Stimulated activated CD8-positive, alpha-beta memory T cell treated with anti-CD3 and anti-CD28 coated beads, Interleukin-7, amount 100 ng/mL, for 1 hour (primary cell): Measurements from ENCODE around the gene USHBP1.
A peak's percentile ranks its signal among the peaks of the same experiment; 100 is the strongest.
"Not testable (repeated sequence)": the region's sequence is repeated elsewhere in the genome, so short reads cannot be mapped to it uniquely, and the experiment has no call there.

Experiments used
- DNase-seq, 2 donors: peaks; one replicate each; pipeline ENCODE4 v3.0.0-alpha.2; 2020; ENCODE audit warnings: low read depth in 2 of 2

The USHBP1 gene

GRCh38 chr19:17296273-17296672 is 31.7 kb upstream of the USHBP1 start:
- DNase-seq = no peak

DNA sequence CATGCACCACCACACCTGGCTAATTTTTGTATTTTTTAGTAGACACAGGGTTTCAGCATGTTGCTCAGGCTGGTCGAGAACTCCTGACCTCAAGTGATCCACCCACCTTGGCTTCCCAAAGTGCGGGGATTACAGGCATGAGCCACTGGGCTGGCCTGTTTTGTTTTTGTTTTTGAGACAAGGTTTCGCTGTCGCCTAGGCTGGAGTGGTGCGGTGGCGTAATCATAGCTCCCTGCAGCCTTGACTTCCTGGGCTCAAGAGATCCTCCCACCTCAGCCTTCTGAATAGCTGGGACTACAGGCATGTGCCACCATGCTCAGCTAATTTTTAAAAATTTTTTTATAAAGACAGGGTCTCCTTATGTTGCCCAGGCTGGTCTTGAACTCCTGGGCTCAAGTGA is 31.0 kb upstream of the USHBP1 start:
- DNase-seq = not testable (repeated sequence)

DNA sequence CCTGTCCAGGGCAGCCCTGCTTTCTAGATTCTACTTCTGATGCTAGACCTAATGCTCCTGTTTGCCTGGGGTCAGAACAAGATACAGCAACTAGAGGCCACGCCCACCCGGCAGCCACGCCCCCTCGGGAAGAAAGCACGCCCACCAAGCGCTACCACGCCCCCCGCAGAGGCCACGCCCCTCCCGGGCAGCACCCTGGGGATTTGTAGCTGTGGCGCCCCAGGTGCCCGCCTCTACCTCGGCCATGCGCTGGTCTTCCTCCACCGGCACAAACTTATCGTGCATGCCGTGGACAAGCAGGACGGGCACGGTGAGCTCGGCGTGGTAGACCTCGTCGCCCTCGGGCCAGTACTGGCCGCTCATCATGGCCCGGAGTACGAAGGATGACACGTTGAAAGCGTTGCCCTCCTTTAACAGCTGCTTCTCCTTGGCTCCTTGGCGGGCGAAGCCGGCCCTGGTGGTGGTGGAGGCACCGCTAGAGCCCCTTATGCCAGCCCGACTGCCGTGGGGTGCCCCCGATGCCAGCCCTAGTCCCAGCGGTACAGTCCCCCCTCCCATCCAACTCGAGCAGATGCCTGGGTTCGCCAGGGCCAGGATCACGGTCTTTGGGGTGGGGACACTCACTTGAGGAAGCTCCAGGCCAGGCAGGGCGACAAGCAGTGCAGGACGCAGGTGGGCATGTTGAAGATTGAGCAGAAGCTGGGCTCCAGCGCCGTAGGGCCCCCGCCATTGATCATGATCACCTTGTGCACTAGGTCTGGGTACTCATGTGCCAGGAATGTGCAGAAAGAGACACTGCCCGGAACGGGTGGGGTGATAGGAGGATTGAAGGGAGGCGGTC is 29.7 kb upstream of the USHBP1 start:
- no peak for DNase-seq

- DNase-seq = no peak
Observed at GRCh38 chr19:17293605-17294004, 29.1 kb upstream of the USHBP1 start.

- DNase-seq = peak; percentile 59 to 64
Observed at GRCh38 chr19:17292301-17293074, 27.9 kb upstream of the USHBP1 start.

GRCh38 chr19:17289489-17289888 is 24.9 kb upstream of the USHBP1 start:
- DNase-seq = no peak

DNA sequence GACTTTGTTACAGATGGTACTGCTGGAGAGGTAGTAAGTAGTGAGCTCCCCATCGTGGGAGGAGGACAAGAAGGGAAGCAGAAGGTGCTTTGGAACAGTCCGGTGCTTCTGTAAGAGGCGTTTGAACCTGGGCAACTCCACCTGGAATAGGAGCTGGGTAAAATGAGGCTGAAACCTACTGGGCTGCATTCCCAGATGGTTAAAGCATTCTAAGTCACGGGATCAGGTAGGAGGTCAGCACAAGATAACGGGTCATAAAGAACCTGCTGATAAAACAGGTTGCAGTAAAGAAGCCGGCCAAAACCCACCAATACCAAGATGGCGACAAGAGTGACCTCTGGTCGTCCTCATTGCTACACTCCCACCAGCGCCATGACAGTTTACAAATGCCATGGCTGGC is 22.2 kb upstream of the USHBP1 start:
- DNase-seq = no peak

DNA sequence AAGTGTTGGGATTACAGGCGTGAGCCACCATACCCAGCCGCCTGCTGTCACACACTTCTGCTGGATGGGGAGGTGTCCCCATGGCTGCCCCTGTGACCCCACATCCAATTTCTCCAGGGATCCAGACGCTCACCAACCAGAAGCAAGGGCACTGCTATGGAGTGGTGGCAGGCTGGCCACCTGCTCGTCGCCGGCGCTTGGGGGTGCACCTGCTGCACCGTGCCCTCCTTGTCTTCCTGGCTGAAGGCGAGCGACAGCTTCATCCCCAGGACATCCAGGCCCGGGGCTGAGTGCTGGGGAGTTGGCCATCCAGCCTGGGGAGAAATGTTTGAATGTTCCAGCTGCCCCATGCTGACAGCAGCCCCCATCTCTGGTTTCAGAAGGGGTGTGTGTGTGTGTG is 21.7 kb upstream of the USHBP1 start:
- no peak for DNase-seq

- DNase-seq = no peak
Observed at GRCh38 chr19:17285415-17286135, 21.0 kb upstream of the USHBP1 start.

- no peak for DNase-seq
Observed at GRCh38 chr19:17283504-17283996, 19.0 kb upstream of the USHBP1 start.

DNA sequence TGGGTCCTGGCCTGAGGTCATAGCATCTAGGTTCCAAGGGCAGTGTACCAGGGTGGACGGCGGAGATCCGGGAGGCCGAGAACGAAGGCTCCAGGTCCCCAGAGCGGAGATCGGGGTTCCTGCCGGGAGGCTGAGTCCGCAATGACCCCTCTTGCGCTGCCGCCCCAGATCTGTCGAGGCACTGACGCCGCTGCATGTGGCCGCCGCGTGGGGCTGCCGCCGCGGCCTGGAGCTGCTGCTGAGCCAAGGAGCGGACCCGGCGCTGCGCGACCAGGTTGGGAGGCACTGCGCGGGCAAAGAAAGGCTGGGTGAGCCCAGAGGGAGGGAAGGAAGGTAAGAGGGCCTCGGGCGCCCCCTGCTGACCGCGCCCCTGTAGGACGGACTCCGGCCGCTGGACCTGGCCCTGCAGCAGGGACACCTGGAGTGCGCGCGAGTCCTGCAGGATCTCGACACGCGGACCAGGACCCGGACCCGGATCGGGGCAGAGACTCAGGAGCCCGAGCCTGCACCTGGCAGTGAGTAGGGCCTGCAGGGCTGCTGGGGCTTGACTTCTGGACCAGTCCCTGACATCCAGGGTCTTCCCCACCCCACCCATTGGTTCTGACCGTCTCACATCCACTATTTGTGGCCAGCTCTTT is 18.1 kb upstream of the USHBP1 start:
- DNase-seq = peak; percentile 54 to 70

DNA sequence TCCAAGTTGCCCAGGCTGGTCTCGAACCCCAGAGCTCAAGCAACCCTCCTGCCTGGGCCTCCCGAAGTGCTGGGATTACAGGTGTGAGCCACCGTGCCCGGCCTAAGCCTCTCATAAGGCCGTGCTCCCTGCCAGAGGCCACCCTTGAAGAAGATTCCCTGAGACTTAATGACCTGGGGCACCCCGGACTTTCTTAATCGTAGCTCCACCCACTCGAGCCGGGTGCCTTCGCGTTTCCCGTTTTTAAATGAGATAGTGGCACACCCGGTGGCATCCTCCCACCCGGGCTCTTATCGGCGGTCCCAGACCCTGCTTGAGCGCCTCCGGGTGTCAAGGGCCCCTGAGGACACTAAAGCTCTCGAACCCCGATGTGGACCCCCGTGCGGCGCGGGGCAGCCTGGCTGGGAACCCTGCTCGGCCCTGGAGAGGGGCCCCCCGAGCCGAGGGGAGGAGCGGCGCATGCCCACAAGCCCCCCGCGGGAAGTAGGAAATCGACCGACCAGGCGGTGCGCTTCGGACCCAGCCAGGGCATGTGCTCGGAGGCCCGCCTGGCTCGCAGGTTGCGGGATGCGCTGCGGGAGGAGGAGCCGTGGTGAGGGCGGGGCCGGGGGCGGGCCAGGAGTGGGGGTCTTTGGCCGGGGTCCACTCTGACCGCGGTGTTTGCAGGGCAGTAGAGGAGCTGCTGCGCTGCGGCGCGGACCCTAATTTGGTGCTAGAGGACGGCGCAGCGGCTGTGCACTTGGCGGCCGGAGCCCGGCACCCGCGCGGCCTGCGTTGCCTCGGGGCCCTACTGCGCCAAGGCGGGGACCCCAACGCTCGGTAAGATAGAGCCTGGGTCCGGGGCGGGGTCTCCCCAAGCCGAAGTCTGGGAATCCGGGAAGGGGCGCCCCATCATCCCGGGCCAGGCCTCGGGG is 17.1 kb upstream of the USHBP1 start, which contains the start of gene ANKLE1:
ANKLE1 (plus strand) TSS at position 511 of the 914 bp plus-strand sequence; CDS start at position 531, 20 bp downstream.
- no peak for DNase-seq

GRCh38 chr19:17279436-17279835 is 14.9 kb upstream of the USHBP1 start:
- DNase-seq = no peak

DNA sequence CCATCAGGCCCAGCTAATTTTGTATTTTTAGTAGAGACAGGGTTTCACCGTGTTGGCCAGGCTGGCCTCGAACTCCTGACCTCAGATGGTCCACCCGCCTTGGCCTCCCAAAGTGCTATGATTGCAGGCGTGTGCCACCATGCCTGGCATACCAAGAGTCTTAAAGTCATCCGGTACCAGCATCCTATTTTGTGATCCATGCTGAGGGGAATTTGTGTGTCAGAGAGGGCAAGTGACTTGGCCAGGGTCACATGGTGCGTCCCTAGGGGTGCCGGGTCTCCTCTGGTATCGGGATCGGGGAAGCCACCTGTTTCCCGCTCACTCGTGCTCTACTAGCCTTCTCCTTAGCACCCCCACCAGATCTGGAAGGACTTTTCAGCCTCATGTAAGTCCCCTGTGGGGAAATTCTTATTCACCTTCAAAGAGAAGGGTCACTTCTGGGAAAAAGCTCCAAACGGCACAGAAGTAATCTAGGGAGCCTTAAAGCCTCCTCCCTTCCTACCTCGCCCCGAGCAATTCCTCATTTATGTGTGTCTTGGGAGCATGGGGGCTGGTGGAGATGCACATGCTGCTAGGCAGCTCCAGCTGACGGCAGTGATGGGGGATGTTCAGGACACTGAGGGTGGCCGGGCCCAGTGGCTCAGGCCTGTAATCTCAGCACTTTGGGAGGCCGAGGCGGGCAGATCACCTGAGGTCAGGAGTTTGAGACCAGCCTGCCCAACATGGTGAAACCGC is 11.1 kb upstream of the USHBP1 start:
- no peak for DNase-seq

DNA sequence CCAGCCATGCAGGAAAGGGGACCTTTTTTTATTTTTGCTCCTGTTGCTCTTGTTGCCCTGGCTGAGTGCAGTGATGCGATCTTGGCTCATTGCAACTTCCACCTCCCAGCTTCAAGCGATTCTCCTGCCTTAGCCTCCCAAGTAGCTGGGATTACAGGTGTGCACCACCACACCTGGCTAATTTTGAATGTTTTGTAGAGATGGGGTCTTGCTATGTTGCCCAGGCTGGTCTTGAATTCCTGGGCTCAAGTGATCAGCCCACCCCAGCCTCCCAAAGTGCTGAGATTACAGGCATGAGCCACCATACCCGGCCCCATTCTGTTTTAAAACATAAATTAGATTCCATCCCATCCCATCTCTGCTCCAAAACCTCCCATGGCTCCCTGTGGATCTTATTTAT is 10.3 kb upstream of the USHBP1 start:
- not testable (repeated sequence) for DNase-seq

DNA sequence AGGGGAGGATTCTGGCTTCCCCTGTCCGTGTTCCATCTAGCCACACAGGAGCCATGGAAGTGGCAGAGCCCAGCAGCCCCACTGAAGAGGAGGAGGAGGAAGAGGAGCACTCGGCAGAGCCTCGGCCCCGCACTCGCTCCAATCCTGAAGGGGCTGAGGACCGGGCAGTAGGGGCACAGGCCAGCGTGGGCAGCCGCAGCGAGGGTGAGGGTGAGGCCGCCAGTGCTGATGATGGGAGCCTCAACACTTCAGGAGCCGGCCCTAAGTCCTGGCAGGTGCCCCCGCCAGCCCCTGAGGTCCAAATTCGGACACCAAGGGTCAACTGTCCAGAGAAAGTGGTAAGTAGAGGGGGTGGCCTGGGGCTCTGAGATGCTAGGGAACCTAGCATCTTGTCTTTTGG is 4.2 kb upstream of the USHBP1 start:
- no peak for DNase-seq

DNA sequence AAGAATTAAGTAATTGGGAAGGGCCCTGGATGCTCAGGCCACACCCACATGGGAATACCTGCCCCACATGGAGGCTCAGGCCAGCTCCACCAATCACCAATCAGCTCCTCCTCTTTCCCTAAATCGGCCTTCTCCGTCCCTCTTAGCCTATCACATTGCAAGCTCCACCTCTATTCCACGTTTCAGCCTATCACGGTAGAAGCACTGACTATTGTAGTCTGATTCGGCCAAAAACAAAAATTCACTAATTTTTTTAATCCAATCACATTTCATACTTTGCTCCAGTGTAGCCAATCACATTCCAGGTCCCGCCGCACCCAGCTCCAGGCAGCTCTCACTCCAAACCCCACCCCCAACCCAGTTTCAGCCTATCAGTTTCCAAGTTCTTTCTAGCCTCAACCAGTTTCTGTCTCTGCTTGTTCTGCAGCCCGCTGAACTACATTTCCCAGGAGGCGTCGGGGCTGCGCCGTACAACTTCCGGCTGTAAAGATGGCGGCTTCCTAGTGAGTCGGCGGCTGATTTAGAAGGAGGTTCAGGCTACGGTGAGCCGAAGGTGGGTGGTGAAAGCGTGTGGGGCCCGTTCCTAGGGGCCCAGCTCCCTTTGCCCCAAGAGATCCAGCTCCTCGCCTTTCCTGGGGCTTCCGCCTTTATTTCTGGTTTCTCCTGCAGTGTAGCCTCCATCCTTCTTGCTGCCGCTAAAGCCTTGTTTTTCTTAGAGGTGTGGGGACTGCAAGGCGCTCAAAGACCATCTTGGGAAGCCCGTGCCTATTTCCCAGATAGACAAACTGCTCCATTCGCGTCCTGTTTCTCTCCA is 2.6 kb upstream of the USHBP1 start, which contains the start of gene BABAM1:
BABAM1 (plus strand) TSS at position 469 of the 814 bp plus-strand sequence. CDS start 1,364 bp downstream, outside the sequence.
- peak; percentile 77 to 80 for DNase-seq

- no peak for DNase-seq
Observed at GRCh38 chr19:17266589-17266974, 2.0 kb upstream of the USHBP1 start.

- DNase-seq = no peak
Observed at GRCh38 chr19:17266026-17266425, 1.5 kb upstream of the USHBP1 start.
